Uterus (tissue), 4 donors: ENCODE measurements around the gene NRXN2. TPM values are rescaled to one million over a fixed set of nuclear protein-coding genes. Genes with fewer than 3 reads are reported as not detected.

Experiments used
- DNase-seq, 2 donors: peaks; one replicate each; pipeline ENCODE4 v3.0.0-alpha.2; 2019 to 2020
- H3K27ac ChIP-seq, 2 donors: fragments of 200-600 bp; sonication (generic); 1 replicate in 1 of 2; 2 replicates in 1 of 2; pipeline ENCODE4 v1.5.1; 2016 to 2018
- H3K27me3 ChIP-seq, 2 donors: fragments of 200-600 bp; sonication (generic); one replicate each; pipeline ENCODE4 v1.5.1; 2018 to 2019; ENCODE audit warnings: control low read depth in 1 of 2
- H3K36me3 ChIP-seq, 2 donors: fragments of 200-600 bp; sonication (generic); one replicate each; pipeline ENCODE4 v1.5.1; 2019; ENCODE audit warnings: control low read depth in 1 of 2
- H3K4me1 ChIP-seq, 2 donors: fragments of 200-600 bp; sonication (generic); one replicate each; pipeline ENCODE4 v1.5.1; 2018 to 2019; ENCODE audit warnings: control low read depth in 1 of 2
- H3K4me3 ChIP-seq, 2 donors: fragments of 200-600 bp; sonication (generic); 1 replicate in 1 of 2; 2 replicates in 1 of 2; pipeline ENCODE4 v1.5.1; 2018 to 2019; ENCODE audit warnings: mild to moderate bottlenecking in 1 of 2
- H3K9me3 ChIP-seq, 2 donors: fragments of 200-600 bp; sonication (generic); one replicate each; pipeline ENCODE4 v1.5.1; 2019; ENCODE audit warnings: control low read depth in 1 of 2
- POLR2A ChIP-seq, 2 donors: fragments of 450-650 bp; IDR thresholded peaks; one replicate each; pipeline ENCODE4 v1.6.1; 2016; ENCODE audit warnings: antibody characterized with exemption in 2 of 2, mild to moderate bottlenecking in 1 of 2, moderate library complexity in 1 of 2
- intact Hi-C: fragments of 100-400 bp; cut with DNase I; formaldehyde crosslinking; loops from one replicate; pipeline ENCODE4 v1.15.1; 2023; ENCODE audit warnings: low total_unique reads
- total RNA-seq, 4 donors: library from RNA; depleted of rRNA in 3 of 4; stranded (reverse); fragments of >200 nt in 3 of 4; gene quantifications; one replicate each; pipeline versions ENCODE4 v1.1.0 to v1.2.4, GENCODE V29; 2014 to 2023
- TF ChIP-seq, protein P1 (sequence below), 4 experiments: fragments of 200-600 bp in 2 of 4; fragments of 450-650 bp in 2 of 4; sonication (generic) in 2 of 4; IDR thresholded peaks; one replicate each; pipeline ENCODE4 v1.5.1; 2016 to 2019; ENCODE audit warnings: antibody characterized with exemption in 4 of 4, mild to moderate bottlenecking in 2 of 4, moderate library complexity in 1 of 4
- donor health status: DM: yes; HTN: yes; CAD: no.

NRXN2 gene
- total RNA-seq, 4 donors from 2014 or later = 0.88 to 48.4 (median 12.6) TPM

DNA sequence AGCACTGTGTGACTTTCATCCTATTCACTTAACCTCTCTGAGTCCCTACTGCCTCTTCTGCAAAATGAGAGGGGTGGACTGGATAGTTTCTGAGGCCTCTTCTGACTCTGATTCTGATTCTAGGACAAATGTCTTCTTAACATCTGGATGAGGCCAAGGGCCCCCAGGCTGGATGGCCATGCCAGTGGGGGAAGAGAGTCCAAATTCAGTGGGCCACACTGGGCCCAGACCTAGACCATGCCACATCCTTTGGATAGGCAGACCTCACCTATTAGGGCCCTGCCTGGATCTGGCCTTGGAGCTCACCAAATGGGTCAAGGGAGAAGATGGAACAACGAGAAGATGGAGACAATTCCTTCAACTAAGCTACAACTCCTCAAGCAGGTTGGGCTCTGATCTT, 24.6 kb downstream of the NRXN2 start:
- Histone ChIP-seq H3K9me3 (no peaks in the 10 kb centered on the region), H3K4me3 (no peak overlapping the region), H3K27ac (no peak overlapping the region), H3K36me3 (no peaks in the 10 kb centered on the region), H3K27me3 (no peaks in the 10 kb centered on the region), H3K4me1 (no peaks in the 10 kb centered on the region)
- DNase-seq = no peak
- intact Hi-C loops = no loop called here
- TF ChIP-seq, protein P1, sequence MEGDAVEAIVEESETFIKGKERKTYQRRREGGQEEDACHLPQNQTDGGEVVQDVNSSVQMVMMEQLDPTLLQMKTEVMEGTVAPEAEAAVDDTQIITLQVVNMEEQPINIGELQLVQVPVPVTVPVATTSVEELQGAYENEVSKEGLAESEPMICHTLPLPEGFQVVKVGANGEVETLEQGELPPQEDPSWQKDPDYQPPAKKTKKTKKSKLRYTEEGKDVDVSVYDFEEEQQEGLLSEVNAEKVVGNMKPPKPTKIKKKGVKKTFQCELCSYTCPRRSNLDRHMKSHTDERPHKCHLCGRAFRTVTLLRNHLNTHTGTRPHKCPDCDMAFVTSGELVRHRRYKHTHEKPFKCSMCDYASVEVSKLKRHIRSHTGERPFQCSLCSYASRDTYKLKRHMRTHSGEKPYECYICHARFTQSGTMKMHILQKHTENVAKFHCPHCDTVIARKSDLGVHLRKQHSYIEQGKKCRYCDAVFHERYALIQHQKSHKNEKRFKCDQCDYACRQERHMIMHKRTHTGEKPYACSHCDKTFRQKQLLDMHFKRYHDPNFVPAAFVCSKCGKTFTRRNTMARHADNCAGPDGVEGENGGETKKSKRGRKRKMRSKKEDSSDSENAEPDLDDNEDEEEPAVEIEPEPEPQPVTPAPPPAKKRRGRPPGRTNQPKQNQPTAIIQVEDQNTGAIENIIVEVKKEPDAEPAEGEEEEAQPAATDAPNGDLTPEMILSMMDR (IDR thresholded peaks at IDR 0.05) = no peak
- no peak for TF ChIP-seq POLR2A (IDR thresholded peaks at IDR 0.05)

DNA sequence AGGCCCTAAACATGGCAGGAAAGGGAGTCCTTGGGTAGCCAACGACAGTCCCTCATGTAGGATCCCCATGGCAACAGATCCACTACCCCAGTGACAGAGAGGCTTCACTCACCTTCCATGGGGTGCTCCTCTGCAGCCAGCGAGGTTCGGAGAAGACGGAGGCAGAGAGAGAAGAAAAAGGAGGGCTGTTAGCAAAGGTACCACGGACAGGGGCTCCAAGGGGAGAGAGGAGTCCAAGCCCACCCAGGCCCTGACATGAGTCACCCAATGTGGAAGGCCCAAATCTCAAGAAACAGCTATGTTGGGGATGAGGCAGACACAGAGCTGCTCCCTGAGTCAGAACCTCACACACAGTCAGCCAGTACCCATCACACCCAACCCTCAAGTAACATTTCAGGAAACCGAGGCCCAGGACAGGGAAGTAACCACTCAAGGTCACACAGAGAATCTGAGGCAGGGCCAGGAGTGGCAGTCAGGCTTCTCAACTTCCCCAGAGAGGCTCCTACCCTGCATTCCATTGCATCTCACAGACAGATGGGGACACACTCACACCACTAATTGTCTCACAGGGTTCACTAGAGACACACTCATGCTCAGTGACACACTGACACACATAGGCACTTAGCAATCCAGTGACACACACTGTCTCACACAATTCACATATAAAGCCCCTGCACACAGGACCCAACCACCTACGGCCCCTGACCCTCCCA, 25.2 kb downstream of the NRXN2 start:
- intact Hi-C loops = no loop called here
- Histone ChIP-seq H3K4me1 (no peaks in the 10 kb centered on the region), H3K36me3 (no peaks in the 10 kb centered on the region), H3K4me3 (no peak overlapping the region), H3K27ac (no peak overlapping the region), H3K27me3 (no peaks in the 10 kb centered on the region), H3K9me3 (no peaks in the 10 kb centered on the region)
- TF ChIP-seq POLR2A (IDR thresholded peaks at IDR 0.05) = no peak
- TF ChIP-seq, protein P1 (IDR thresholded peaks at IDR 0.05) = no peak
- DNase-seq = no peak

DNA sequence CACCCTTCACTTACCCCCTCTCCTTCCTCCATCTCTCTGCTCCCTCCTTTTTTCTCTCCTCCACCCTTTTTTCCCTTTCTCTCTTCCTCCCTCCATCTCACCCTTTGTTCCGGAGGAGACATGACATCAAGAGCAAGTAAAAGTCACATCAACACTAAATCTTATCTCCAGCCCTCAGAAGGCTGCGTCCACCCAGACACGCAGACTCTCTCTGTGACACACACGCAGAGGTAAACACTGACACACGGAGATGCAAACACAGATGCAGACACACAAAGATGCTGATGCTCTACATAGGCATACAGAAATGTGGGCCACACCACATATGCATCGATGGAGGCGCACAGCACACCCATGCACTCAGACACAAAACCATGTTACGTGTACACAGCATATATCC, 27.0 kb downstream of the NRXN2 start:
- no peaks in the 10 kb centered on the region for H3K9me3 ChIP-seq
- H3K27ac ChIP-seq = no peak overlapping the region
- no peaks in the 10 kb centered on the region for H3K27me3 ChIP-seq
- no peak for DNase-seq
- H3K4me1 ChIP-seq = no peaks in the 10 kb centered on the region
- intact Hi-C loops = no loop called here
- no peaks in the 10 kb centered on the region for H3K36me3 ChIP-seq
- H3K4me3 ChIP-seq = no peak overlapping the region
- no peak for TF ChIP-seq POLR2A (IDR thresholded peaks at IDR 0.05)
- TF ChIP-seq, protein P1 (IDR thresholded peaks at IDR 0.05) = no peak

DNA sequence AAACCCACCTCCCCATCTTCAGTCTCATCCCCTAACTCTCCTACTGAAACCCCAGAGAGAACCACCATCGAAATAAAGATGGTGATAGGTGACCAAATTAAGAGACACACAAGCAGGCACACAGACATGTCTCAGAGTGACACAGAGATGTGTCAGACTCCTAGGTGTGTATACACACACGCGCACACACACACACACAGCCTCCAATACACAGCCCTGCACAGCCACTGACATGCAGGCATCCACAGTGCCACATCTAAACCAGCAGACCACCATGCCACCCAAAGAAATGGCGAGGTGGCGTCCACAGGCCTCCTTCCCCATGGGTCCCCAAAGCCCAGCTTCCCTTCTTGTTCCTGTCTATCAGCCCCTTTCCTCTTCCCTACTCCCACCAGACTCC, 27.4 kb downstream of the NRXN2 start:
- no peak for TF ChIP-seq POLR2A (IDR thresholded peaks at IDR 0.05)
- TF ChIP-seq, protein P1 (IDR thresholded peaks at IDR 0.05) = no peak
- H3K4me1 ChIP-seq = no peaks in the 10 kb centered on the region
- no peaks in the 10 kb centered on the region for H3K27me3 ChIP-seq
- no peaks in the 10 kb centered on the region for H3K9me3 ChIP-seq
- no peak overlapping the region for H3K4me3 ChIP-seq
- intact Hi-C loops = no loop called here
- H3K27ac ChIP-seq = no peak overlapping the region
- H3K36me3 ChIP-seq = no peaks in the 10 kb centered on the region
- DNase-seq = no peak

DNA sequence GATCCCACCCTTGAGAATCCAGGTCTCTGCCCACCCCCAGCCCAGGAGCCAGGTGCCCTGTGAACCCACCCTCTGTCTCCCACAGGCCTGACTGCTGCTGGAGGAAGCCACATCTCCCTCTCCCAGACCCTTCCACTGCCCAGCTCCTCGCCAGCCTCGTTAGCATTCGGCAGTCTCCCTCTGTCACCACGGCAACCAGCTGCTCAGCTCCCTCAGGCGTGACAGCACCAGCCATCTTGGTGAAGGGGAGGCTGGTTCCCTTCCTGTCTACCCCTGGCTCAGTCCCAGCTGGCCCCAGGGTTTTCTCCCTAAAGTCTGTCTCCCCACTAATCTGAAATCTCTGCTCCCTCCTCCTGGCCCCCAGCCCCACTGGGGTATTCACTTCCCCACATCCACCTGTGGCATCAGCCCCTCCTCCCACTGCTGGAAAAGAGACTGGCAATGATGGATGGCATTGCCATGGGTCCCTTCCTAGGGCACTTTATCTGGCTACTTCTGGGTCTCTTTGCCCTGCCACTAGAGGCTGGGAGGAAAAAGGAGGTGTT, 28.1 kb downstream of the NRXN2 start:
- no peak for TF ChIP-seq POLR2A (IDR thresholded peaks at IDR 0.05)
- TF ChIP-seq, protein P1 (IDR thresholded peaks at IDR 0.05) = no peak
- Histone ChIP-seq H3K9me3 (no peaks in the 10 kb centered on the region), H3K27ac (no peak overlapping the region), H3K36me3 (no peaks in the 10 kb centered on the region), H3K27me3 (no peaks in the 10 kb centered on the region), H3K4me1 (no peaks in the 10 kb centered on the region), H3K4me3 (no peak overlapping the region)
- intact Hi-C loops = no loop called here
- DNase-seq = no peak
